Caco-2 (cell line): ENCODE measurements around the gene MYLK4. TPM values are rescaled to one million over a fixed set of nuclear protein-coding genes. Genes with fewer than 3 reads are reported as not detected.

Experiments
- BruUV-seq: library from RNA; stranded (reverse); fragments of 400-500 nt; replicated peaks from 2 replicates; lab custom pipeline; 2021; lab: Mats Ljungman, UMichigan
- CTCF ChIA-PET: fragments of 300-600 bp; sonication (Branson Sonifier 250); formaldehyde crosslinking; loops from one replicate; lab custom pipeline; 2022; ENCODE audit warnings: antibody characterized with exemption; lab: Charles Lee
- POLR2A ChIA-PET: fragments of 300-600 bp; sonication (Branson Sonifier 250); formaldehyde crosslinking; loops from one replicate; lab custom pipeline; 2022; ENCODE audit warnings: antibody characterized with exemption; lab: Charles Lee
- DNase-seq, 2 experiments: peaks; one replicate each; pipeline versions ENCODE4 v3.0.0 to v3.0.0-alpha.2; 2020 to 2022
- H3K27me3 ChIP-seq: replicated peaks from 2 replicates; pipeline ENCODE4 v1.6.0; 2011; ENCODE audit warnings: low read length; ENCODE audit not compliant: control insufficient read depth, insufficient read depth
- H3K36me3 ChIP-seq: 2 replicates; pipeline ENCODE4 v1.5.1; 2011; ENCODE audit warnings: low read length; ENCODE audit not compliant: control insufficient read depth, insufficient read depth
- H3K4me1 ChIP-seq: fragments of 250-450 bp; sonication (Bioruptor Pico); 2 replicates; pipeline ENCODE4 v1.5.1; 2020; ENCODE audit warnings: mild to moderate bottlenecking
- H3K4me3 ChIP-seq: 2 replicates; pipeline ENCODE4 v1.5.1; 2011; ENCODE audit warnings: low read depth, mild to moderate bottlenecking, control low read depth, low read length
- H3K9me3 ChIP-seq: fragments of 250-450 bp; sonication (Bioruptor Pico); 2 replicates; pipeline ENCODE4 v1.5.1; 2020; ENCODE audit warnings: mild to moderate bottlenecking, moderate library complexity
- H3K27ac Mint-ChIP-seq: one replicate; pipeline ENCODE4 v1.8.0; 2022; ENCODE audit warnings: mixed read lengths; ENCODE audit not compliant: unreplicated experiment
- H3K27me3 Mint-ChIP-seq: one replicate; pipeline ENCODE4 v1.8.0; 2022; ENCODE audit warnings: mixed read lengths; ENCODE audit not compliant: insufficient read depth, unreplicated experiment
- H3K36me3 Mint-ChIP-seq: one replicate; pipeline ENCODE4 v1.8.0; 2022; ENCODE audit warnings: mild to moderate bottlenecking, mixed read lengths; ENCODE audit not compliant: insufficient read depth, unreplicated experiment
- H3K4me1 Mint-ChIP-seq: one replicate; pipeline ENCODE4 v1.8.0; 2022; ENCODE audit warnings: low read depth, mixed read lengths; ENCODE audit not compliant: unreplicated experiment
- H3K4me3 Mint-ChIP-seq: one replicate; pipeline ENCODE4 v1.8.0; 2022; ENCODE audit warnings: mild to moderate bottlenecking, moderate library complexity, mixed read lengths; ENCODE audit not compliant: unreplicated experiment
- H3K9me3 Mint-ChIP-seq: one replicate; pipeline ENCODE4 v1.8.0; 2022; ENCODE audit warnings: mixed read lengths; ENCODE audit not compliant: unreplicated experiment
- intact Hi-C: fragments of 100-400 bp; cut with micrococcal nuclease; formaldehyde crosslinking; loops from one replicate; pipeline ENCODE4 v1.10.0; 2022; ENCODE audit not compliant: unreplicated experiment
- total RNA-seq: library from RNA; stranded (reverse); gene quantifications from 2 replicates; pipeline ENCODE4 v1.2.3, GENCODE V29; 2022
- TF ChIP-seq, protein P1 (sequence below), 2 experiments: fragments of 200-600 bp in 1 of 2; IDR thresholded peaks; 1 replicate in 1 of 2; 2 replicates in 1 of 2; pipeline versions ENCODE4 v1.5.1 to v1.8.0; 2011 to 2022; ENCODE audit warnings: antibody characterized with exemption in 1 of 2, control low read depth in 1 of 2, inconsistent platforms in 1 of 2, low read depth in 1 of 2, low read length in 1 of 2, mild to moderate bottlenecking in 1 of 2, moderate library complexity in 1 of 2; ENCODE audit not compliant: insufficient read depth in 1 of 2, severe bottlenecking in 1 of 2, unreplicated experiment in 1 of 2

The MYLK4 gene
- total RNA-seq, 1 experiment from 2014 or later, result 0.75 TPM

DNA sequence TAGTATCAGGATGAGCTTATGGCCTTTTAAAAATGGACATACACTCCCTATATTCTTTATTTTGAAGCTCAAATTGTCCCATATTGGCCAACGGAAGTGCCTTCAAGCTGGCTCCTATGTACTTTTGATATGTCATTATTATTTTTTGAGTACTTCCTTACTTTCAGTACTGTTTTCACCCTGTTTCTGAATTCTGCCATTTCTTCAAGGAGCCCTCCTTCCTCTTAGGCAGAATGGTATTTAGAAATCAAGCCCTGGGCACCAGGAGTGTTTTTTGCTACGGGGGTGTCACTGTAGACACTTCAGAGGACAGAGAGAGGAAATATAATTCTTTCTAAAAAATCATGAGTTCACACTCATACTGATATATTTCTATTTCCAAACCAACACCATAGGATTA, 5.5 kb upstream of the MYLK4 start:
- no peaks in the 10 kb centered on the region for H3K27me3 Mint-ChIP-seq
- no peaks in the 10 kb centered on the region for H3K4me1 Mint-ChIP-seq
- no peak overlapping the region for H3K4me3 ChIP-seq
- ChIA-PET POLR2A (no interaction called here), CTCF (interaction anchor here (0.6 to 2.1 kb wide), 2 partner anchors 10 to 18 kb away, joined by 3 to 9 read pairs; no protein-coding TSS in a partner anchor)
- no peak for DNase-seq
- TF ChIP-seq, protein P1, sequence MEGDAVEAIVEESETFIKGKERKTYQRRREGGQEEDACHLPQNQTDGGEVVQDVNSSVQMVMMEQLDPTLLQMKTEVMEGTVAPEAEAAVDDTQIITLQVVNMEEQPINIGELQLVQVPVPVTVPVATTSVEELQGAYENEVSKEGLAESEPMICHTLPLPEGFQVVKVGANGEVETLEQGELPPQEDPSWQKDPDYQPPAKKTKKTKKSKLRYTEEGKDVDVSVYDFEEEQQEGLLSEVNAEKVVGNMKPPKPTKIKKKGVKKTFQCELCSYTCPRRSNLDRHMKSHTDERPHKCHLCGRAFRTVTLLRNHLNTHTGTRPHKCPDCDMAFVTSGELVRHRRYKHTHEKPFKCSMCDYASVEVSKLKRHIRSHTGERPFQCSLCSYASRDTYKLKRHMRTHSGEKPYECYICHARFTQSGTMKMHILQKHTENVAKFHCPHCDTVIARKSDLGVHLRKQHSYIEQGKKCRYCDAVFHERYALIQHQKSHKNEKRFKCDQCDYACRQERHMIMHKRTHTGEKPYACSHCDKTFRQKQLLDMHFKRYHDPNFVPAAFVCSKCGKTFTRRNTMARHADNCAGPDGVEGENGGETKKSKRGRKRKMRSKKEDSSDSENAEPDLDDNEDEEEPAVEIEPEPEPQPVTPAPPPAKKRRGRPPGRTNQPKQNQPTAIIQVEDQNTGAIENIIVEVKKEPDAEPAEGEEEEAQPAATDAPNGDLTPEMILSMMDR (IDR thresholded peaks at IDR 0.05; ENCODE audit: insufficient read depth in 1 of 2, low read depth in 1 of 2, low read length in 1 of 2, severe bottlenecking in 1 of 2, unreplicated experiment in 1 of 2), result no peak
- no peaks in the 10 kb centered on the region for H3K9me3 ChIP-seq
- no peak overlapping the region for H3K27ac Mint-ChIP-seq
- no peak overlapping the region for H3K4me3 Mint-ChIP-seq
- peaks cover 9% of the 10 kb centered on the region for H3K9me3 Mint-ChIP-seq
- no peaks in the 10 kb centered on the region for H3K36me3 Mint-ChIP-seq
- H3K27me3 ChIP-seq, result no peaks in the 10 kb centered on the region
- no peaks in the 10 kb centered on the region for H3K36me3 ChIP-seq
- intact Hi-C loops, result no loop called here
- no TSS peak for BruUV-seq
- H3K4me1 ChIP-seq, result no peaks in the 10 kb centered on the region

DNA sequence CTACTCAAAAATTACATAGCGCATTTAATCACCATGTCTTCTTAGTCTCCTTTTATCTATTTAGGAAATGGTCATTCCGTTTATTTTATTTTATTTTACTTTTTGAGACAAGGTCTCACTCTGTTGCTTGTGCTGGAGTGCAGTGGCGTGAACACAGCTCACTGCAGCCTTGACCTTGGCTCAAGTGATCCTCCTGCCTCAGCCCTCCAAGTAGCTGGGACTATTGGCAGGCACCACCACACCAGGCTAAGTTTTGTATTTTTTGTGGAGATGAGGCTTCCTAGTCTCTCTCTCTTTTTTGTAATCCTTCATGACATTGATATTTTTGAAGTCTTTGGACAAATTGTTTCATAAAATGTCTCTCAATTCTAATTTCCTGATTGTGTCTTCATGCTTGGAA, 4.7 kb upstream of the MYLK4 start:
- no TSS peak for BruUV-seq
- Histone ChIP-seq H3K9me3 (no peaks in the 10 kb centered on the region), H3K4me1 (no peaks in the 10 kb centered on the region; the same call in 1 of the 2 replicates), H3K36me3 (no peaks in the 10 kb centered on the region), H3K27me3 (no peaks in the 10 kb centered on the region), H3K4me3 (no peak overlapping the region)
- TF ChIP-seq, protein P1 (IDR thresholded peaks at IDR 0.05; ENCODE audit: insufficient read depth in 1 of 2, low read depth in 1 of 2, low read length in 1 of 2, severe bottlenecking in 1 of 2, unreplicated experiment in 1 of 2), result no peak
- POLR2A ChIA-PET, result no interaction called here
- Mint-ChIP-seq H3K4me3 (no peak overlapping the region), H3K36me3 (no peaks in the 10 kb centered on the region), H3K4me1 (no peaks in the 10 kb centered on the region), H3K9me3 (peaks cover 3% of the 10 kb centered on the region), H3K27me3 (no peaks in the 10 kb centered on the region), H3K27ac (no peak overlapping the region)
- no peak for DNase-seq
- intact Hi-C loops, result no loop called here
- CTCF ChIA-PET, result no interaction called here

DNA sequence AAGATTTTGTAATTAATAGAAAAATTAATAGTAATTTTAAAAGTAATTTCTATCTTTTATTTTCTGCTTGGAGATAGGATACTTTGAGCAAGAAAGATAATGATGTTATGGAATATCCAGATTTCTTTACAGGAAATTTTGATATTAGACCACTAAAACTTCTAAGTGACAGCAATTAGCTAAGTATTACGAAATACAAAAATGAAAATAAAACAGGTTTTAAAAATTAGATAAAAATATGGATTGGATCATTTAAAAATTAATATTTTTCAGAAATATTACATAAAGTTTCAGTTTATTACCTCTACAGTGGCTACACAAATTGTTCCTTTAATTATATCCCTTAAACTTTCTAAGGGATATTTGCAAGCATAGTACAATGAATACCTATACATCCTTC, 4.2 kb upstream of the MYLK4 start:
- BruUV-seq, result no TSS peak
- H3K4me3 Mint-ChIP-seq, result no peak overlapping the region
- no peaks in the 10 kb centered on the region for H3K27me3 Mint-ChIP-seq
- ChIA-PET CTCF (no interaction called here), POLR2A (no interaction called here)
- no peak for DNase-seq
- no peaks in the 10 kb centered on the region for H3K36me3 Mint-ChIP-seq
- H3K4me1 Mint-ChIP-seq, result no peaks in the 10 kb centered on the region
- H3K9me3 Mint-ChIP-seq, result no peaks in the 10 kb centered on the region
- H3K27me3 ChIP-seq, result no peaks in the 10 kb centered on the region
- no peaks in the 10 kb centered on the region for H3K9me3 ChIP-seq
- H3K4me3 ChIP-seq, result no peak overlapping the region
- no peak overlapping the region for H3K27ac Mint-ChIP-seq
- H3K4me1 ChIP-seq, result peaks cover under 1% of the 10 kb centered on the region; the same call in 1 of the 2 replicates
- TF ChIP-seq, protein P1 (IDR thresholded peaks at IDR 0.05; ENCODE audit: insufficient read depth in 1 of 2, low read depth in 1 of 2, low read length in 1 of 2, severe bottlenecking in 1 of 2, unreplicated experiment in 1 of 2), result no peak
- H3K36me3 ChIP-seq, result no peaks in the 10 kb centered on the region
- intact Hi-C loops, result no loop called here
